Bronchial epithelial cell (primary cell): ENCODE measurements around the gene PCCA. TPM values are rescaled to one million over a fixed set of nuclear protein-coding genes. Genes with fewer than 3 reads are reported as not detected.

Experiments used
- DNase-seq: peaks from one replicate; pipeline ENCODE4 v3.0.0-alpha.2; 2010; ENCODE audit warnings: low read depth
- FAIRE-seq: peaks from 2 replicates; lab custom pipeline; 2011; peaks lifted over from hg19 to GRCh38; lab: Jason Lieb, UNC
- H3K27me3 ChIP-seq: 2 replicates; pipeline ENCODE4 v1.5.1; 2011; ENCODE audit warnings: low read length; ENCODE audit not compliant: control insufficient read depth, insufficient read depth
- H3K36me3 ChIP-seq: 2 replicates; pipeline ENCODE4 v1.5.1; 2011; ENCODE audit warnings: low read length; ENCODE audit not compliant: control insufficient read depth, insufficient read depth
- H3K4me3 ChIP-seq: 2 replicates; pipeline ENCODE4 v1.5.1; 2011; ENCODE audit warnings: mild to moderate bottlenecking, low read depth, low read length, control low read depth
- total RNA-seq: library from RNA; depleted of rRNA; stranded (reverse); fragments of >200 nt; gene quantifications from 2 replicates; pipeline ENCODE4 v1.2.1, GENCODE V29; 2014
- TF ChIP-seq, protein P1 (sequence below): IDR thresholded peaks from 2 replicates; pipeline ENCODE4 v1.5.1; 2011; ENCODE audit warnings: mild to moderate bottlenecking, moderate library complexity, low read length, control low read depth, inconsistent platforms; ENCODE audit not compliant: insufficient read depth, severe bottlenecking

The PCCA gene
- total RNA-seq, 1 donor from 2014 or later: 27.1 TPM

DNA sequence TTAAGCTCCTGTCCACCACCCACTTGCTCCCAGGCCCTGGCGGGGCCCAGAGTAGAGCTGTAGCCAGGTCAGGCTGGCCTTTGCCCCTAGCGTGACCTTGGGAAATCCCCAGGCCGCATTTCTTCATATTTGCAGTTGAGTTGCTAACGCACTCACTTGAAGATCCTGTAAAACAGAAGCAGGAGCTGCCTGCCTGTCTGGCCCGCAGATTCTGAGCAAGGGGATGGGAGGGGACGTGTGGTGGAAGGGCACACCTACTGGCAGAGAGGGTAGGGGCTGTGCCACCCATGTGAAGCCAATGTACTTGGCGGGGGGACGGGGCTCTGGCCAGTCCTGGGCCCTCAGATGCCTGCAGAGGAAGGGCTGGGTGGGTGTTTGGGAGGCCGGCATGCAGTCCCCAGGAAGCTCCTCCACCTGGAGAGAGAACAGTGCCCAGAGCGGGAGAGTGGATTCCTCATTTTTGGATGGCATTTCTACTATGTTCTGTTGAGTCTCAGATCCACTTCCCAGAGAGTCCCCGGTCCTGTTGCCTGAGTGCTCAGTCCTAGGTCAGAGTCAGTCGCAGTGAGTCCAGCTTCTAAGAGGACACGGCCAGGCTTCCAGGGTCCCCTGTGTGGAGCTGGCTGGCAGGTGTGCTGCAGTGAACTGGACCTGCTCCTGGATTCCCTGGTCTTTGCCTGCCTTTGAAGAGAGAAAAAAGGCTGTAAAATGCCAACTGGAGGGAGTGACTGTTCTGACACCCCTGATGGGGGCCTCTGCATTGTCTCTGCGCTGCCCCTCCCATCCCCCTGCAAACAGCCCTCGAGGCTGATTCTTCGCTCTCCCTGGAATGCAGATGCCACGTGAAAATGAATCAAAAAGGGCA lies 436.8 kb downstream of the PCCA start:
- FAIRE-seq (no peak), DNase-seq (no peak)
- Histone ChIP-seq H3K4me3 (no peak overlapping the region), H3K27me3 (no peaks in the 10 kb centered on the region), H3K36me3 (no peaks in the 10 kb centered on the region)
- TF ChIP-seq, protein P1, sequence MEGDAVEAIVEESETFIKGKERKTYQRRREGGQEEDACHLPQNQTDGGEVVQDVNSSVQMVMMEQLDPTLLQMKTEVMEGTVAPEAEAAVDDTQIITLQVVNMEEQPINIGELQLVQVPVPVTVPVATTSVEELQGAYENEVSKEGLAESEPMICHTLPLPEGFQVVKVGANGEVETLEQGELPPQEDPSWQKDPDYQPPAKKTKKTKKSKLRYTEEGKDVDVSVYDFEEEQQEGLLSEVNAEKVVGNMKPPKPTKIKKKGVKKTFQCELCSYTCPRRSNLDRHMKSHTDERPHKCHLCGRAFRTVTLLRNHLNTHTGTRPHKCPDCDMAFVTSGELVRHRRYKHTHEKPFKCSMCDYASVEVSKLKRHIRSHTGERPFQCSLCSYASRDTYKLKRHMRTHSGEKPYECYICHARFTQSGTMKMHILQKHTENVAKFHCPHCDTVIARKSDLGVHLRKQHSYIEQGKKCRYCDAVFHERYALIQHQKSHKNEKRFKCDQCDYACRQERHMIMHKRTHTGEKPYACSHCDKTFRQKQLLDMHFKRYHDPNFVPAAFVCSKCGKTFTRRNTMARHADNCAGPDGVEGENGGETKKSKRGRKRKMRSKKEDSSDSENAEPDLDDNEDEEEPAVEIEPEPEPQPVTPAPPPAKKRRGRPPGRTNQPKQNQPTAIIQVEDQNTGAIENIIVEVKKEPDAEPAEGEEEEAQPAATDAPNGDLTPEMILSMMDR: no peak

DNA sequence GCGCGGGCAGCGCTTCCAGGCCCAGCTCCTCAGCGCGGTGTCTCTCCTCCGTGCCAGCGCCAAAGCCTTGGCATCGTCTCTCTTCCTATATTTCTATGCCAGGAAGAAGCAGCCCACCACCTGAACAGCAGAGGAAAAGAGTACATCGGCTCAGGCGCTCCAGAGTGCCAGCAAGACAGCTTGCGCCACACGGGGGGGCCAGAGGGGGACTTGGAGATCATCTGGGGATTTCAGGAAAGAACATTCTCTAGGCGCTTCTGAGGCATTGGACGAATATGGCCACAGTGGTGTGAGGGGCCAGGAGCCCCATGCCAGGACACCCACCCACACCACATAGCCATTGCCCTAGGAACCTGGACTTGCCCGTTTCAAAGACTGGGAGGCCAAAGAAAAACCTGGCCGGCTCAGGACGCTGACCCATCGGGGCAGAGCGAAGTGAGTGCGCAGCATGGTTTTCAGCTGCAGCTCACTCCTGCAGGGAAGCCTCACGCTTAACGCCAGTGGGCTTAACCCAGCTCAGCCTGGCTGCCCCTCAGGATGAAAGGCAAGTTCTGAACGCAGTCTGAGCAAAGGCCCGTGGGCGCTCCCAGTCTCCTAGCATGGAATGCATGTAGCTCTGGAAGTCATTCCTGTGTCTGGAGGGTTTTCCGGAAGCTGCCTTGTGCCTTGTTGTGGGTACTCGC lies 437.6 kb downstream of the PCCA start:
- TF ChIP-seq, protein P1: no peak
- FAIRE-seq (no peak), DNase-seq (no peak)
- no peaks in the 10 kb centered on the region for H3K27me3 ChIP-seq
- no peak overlapping the region for H3K4me3 ChIP-seq
- no peaks in the 10 kb centered on the region for H3K36me3 ChIP-seq

DNA sequence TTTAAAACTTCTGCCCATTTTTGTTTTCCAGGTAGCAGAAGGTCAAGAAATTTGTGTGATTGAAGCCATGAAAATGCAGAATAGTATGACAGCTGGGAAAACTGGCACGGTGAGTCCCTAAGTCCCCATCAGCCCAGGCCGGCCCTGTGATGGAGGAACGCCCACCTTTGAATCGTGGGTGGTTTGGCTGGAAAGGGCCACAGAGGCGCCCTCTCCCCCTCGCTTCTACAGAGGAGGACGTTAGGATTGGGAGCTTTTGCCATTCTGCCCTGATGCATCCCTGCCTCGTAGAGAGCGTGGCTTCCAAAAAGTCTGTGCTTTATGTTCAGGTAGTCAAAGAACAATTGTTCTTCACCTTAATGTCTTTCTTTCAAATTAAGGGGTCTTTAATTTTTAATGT lies 438.8 kb downstream of the PCCA start:
- Histone ChIP-seq H3K4me3 (no peak overlapping the region), H3K36me3 (no peaks in the 10 kb centered on the region), H3K27me3 (no peaks in the 10 kb centered on the region)
- TF ChIP-seq, protein P1: no peak
- no peak for FAIRE-seq
- no peak for DNase-seq

DNA sequence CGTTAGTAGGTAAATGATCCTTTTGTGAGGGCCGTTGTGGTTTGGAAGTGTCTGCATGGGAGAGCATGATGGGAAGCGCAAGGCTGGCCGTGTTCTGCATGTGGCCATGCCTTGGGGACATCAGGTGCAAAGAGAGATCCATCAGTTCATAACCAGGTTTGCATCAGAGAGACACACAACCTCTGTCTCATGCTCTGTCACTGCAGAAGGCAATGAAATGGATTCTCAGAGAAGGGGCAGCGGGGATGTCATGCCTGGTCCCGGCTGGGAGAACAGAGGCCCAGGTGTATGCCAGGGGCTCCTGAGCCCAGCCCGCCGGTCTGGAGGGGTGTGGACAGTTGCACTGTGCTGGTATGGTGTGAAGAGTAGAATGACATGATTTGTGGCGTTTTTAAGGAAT lies 439.5 kb downstream of the PCCA start:
- Histone ChIP-seq H3K27me3 (no peaks in the 10 kb centered on the region), H3K36me3 (no peaks in the 10 kb centered on the region), H3K4me3 (no peak overlapping the region)
- DNase-seq (no peak), FAIRE-seq (no peak)
- TF ChIP-seq, protein P1: no peak

DNA sequence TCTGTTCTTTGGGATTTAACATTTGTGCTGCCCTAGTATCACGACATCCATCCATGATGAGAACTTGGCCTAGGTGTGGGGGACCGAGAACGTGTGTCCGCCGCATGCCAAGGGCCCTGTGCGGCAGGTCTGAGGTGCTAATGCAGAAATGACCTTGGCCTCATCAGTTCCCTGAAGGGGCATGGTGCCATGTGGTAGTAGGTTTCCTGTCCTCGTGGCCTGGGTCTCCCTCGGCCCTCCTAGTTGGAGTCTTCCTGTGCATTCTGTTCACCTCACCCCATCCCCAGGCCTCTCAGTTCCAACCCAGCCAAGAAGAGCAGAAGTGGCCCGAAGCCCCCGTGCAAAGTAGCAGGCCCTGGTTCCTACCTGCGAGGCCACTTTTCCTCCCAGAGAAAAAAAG lies 439.9 kb downstream of the PCCA start:
- DNase-seq: no peak

More for the DNA sequence above, 439.9 kb downstream of the PCCA start:
- H3K27me3 ChIP-seq: no peaks in the 10 kb centered on the region
- no peak for FAIRE-seq
- no peak overlapping the region for H3K4me3 ChIP-seq
- TF ChIP-seq, protein P1: no peak
- H3K36me3 ChIP-seq: no peaks in the 10 kb centered on the region
